Keratinocyte (primary cell): ENCODE results near the gene CWF19L1. TPM values are rescaled to one million over a fixed set of nuclear protein-coding genes. Genes with fewer than 3 reads are reported as not detected.

Experiments
- DNase-seq: peaks from one replicate; pipeline ENCODE4 v3.0.0-alpha.2; 2011; ENCODE audit warnings: low read depth, missing footprints, low spot score
- FAIRE-seq: peaks from 2 replicates; lab custom pipeline; 2011; peaks lifted over from hg19 to GRCh38; lab: Jason Lieb, UNC
- H2AFZ ChIP-seq: 2 replicates; pipeline ENCODE4 v1.6.0; 2012; ENCODE audit warnings: low read length, control low read depth, inconsistent platforms; ENCODE audit not compliant: control insufficient read depth
- H3K27ac ChIP-seq: 2 replicates; pipeline ENCODE4 v1.5.1; 2011; ENCODE audit warnings: low read length; ENCODE audit not compliant: control insufficient read depth, insufficient read depth
- H3K27me3 ChIP-seq: 3 replicates; pipeline ENCODE4 v1.6.0; 2011; ENCODE audit warnings: low read length; ENCODE audit not compliant: control insufficient read depth, insufficient read depth; ENCODE audit errors: extremely low read depth
- H3K36me3 ChIP-seq, 2 experiments: 2 replicates in 1 of 2; 3 replicates in 1 of 2; pipeline ENCODE4 v1.5.1; 2011; ENCODE audit warnings: low read length in 2 of 2, mild to moderate bottlenecking in 1 of 2; ENCODE audit not compliant: control insufficient read depth in 2 of 2, insufficient read depth in 2 of 2; ENCODE audit errors: extremely low read depth in 1 of 2
- H3K4me1 ChIP-seq: 3 replicates; pipeline ENCODE4 v1.5.1; 2011; ENCODE audit warnings: low read length; ENCODE audit not compliant: control insufficient read depth, insufficient read depth; ENCODE audit errors: extremely low read depth
- H3K4me2 ChIP-seq: 3 replicates; pipeline ENCODE4 v1.6.0; 2011; ENCODE audit warnings: low read depth, low read length; ENCODE audit not compliant: control insufficient read depth, insufficient read depth; ENCODE audit errors: extremely low read depth
- H3K4me3 ChIP-seq, 3 experiments: fragments of 200-600 bp in 1 of 3; sonication (generic) in 1 of 3; 2 replicates in 2 of 3; 3 replicates in 1 of 3; pipeline ENCODE4 v1.5.1; 2011 to 2016; ENCODE audit warnings: low read length in 3 of 3, mild to moderate bottlenecking in 3 of 3, control low read depth in 2 of 3, inconsistent platforms in 1 of 3, low read depth in 1 of 3, mixed read lengths in 1 of 3, mixed run types in 1 of 3, moderate library complexity in 1 of 3; ENCODE audit not compliant: control insufficient read depth in 2 of 3, insufficient read depth in 2 of 3; ENCODE audit errors: extremely low read depth in 1 of 3
- H3K79me2 ChIP-seq: 2 replicates; pipeline ENCODE4 v1.6.0; 2012; ENCODE audit warnings: low read length; ENCODE audit not compliant: control insufficient read depth, insufficient read depth
- H3K9ac ChIP-seq: 3 replicates; pipeline ENCODE4 v1.6.0; 2011; ENCODE audit warnings: low read length; ENCODE audit not compliant: control insufficient read depth, insufficient read depth; ENCODE audit errors: extremely low read depth
- H3K9me1 ChIP-seq: 3 replicates; pipeline ENCODE4 v1.6.0; 2011; ENCODE audit warnings: low read length; ENCODE audit not compliant: control insufficient read depth, insufficient read depth; ENCODE audit errors: extremely low read depth
- H3K9me3 ChIP-seq: 2 replicates; pipeline ENCODE4 v1.5.1; 2012; ENCODE audit warnings: low read depth, low read length; ENCODE audit not compliant: control insufficient read depth
- H4K20me1 ChIP-seq: 3 replicates; pipeline ENCODE4 v1.6.0; 2011; ENCODE audit warnings: low read length; ENCODE audit not compliant: control insufficient read depth, insufficient read depth; ENCODE audit errors: extremely low read depth
- EZH2 ChIP-seq: IDR thresholded peaks from one replicate; pipeline ENCODE4 v1.6.1; 2012; ENCODE audit warnings: inconsistent platforms, mild to moderate bottlenecking, low read length, moderate library complexity
- dilution Hi-C: fragments of 300-500 bp; cut with MboI; formaldehyde crosslinking; loops from one replicate; pipeline ENCODE4 v1.7.0; 2020; ENCODE audit warnings: low sequenced_read_pairs; ENCODE audit not compliant: extremely low pct_ligation_motif_present
- polyA plus RNA-seq, 5 experiments: library from polyadenylated mRNA; depleted of rRNA in 3 of 5; stranded (reverse) in 3 of 5; stranded (forward) in 1 of 5; unstranded in 1 of 5; fragments of >200 nt; gene quantifications; 1 replicate in 1 of 5; 2 replicates in 3 of 5; 3 replicates in 1 of 5; pipeline versions ENCODE4 v1.2.1 to v1.2.3, GENCODE V29; 2011 to 2012; ENCODE audit warnings: missing spikeins in 2 of 5, low read depth in 1 of 5, low replicate concordance in 1 of 5
- TF ChIP-seq, protein P1 (sequence below), 3 experiments: IDR thresholded peaks in 1 of 3; conservative IDR thresholded peaks in 1 of 3; optimal IDR thresholded peaks in 1 of 3; 2 replicates in 2 of 3; 3 replicates in 1 of 3; pipeline versions ENCODE3 to v1.5.1; 2011; ENCODE audit warnings: low read length in 3 of 3, mild to moderate bottlenecking in 3 of 3, moderate library complexity in 2 of 3, control low read depth in 1 of 3, inconsistent platforms in 1 of 3; ENCODE audit not compliant: insufficient read depth in 2 of 3; ENCODE audit errors: extremely low read depth in 1 of 3

Gene CWF19L1
- polyA plus RNA-seq, 1 donor (not counting 4 experiments of a cell fraction or from before 2014, with no cell fraction given) = 20.2 TPM

DNA sequence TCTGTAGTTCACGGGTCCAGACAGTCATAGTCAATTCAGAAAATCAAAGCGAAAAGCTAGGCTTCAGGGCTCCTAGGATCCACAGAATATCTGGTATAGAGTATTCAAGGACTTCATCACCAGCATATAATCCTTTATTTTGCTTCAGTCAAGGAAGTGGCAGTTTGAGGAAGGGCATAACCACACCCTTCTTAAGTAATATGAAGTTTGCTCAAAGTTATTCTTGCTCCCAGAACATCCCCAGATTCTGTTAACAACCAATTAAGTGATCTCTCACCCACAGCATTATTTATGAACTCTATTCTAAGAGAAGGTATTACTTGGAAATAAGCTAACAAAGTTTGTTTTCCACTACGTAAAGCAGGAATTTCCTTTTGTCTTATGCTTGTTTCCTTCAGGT lies 13.2 kb downstream of the CWF19L1 start:
- H3K4me3 ChIP-seq = no peak overlapping the region
- H3K27ac ChIP-seq = no peak overlapping the region
- no peaks in the 10 kb centered on the region for H3K9me3 ChIP-seq
- H4K20me1 ChIP-seq = no peaks in the 10 kb centered on the region
- FAIRE-seq = no peak
- no peak overlapping the region for H2AFZ ChIP-seq
- H3K27me3 ChIP-seq = no peaks in the 10 kb centered on the region
- no peaks in the 10 kb centered on the region for H3K4me1 ChIP-seq
- no peak for DNase-seq
- no peaks in the 10 kb centered on the region for H3K79me2 ChIP-seq
- TF ChIP-seq, protein P1, sequence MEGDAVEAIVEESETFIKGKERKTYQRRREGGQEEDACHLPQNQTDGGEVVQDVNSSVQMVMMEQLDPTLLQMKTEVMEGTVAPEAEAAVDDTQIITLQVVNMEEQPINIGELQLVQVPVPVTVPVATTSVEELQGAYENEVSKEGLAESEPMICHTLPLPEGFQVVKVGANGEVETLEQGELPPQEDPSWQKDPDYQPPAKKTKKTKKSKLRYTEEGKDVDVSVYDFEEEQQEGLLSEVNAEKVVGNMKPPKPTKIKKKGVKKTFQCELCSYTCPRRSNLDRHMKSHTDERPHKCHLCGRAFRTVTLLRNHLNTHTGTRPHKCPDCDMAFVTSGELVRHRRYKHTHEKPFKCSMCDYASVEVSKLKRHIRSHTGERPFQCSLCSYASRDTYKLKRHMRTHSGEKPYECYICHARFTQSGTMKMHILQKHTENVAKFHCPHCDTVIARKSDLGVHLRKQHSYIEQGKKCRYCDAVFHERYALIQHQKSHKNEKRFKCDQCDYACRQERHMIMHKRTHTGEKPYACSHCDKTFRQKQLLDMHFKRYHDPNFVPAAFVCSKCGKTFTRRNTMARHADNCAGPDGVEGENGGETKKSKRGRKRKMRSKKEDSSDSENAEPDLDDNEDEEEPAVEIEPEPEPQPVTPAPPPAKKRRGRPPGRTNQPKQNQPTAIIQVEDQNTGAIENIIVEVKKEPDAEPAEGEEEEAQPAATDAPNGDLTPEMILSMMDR (optimal IDR thresholded peaks at IDR 0.05 in 1 of 3, IDR thresholded peaks at IDR 0.05 in 1 of 3, conservative IDR thresholded peaks at IDR 0.05 in 1 of 3; ENCODE audit: extremely low read depth in 1 of 3, insufficient read depth in 2 of 3, low read length in 3 of 3) = no peak
- no peak for TF ChIP-seq EZH2
- no peaks in the 10 kb centered on the region for H3K9me1 ChIP-seq
- no peak overlapping the region for H3K4me2 ChIP-seq
- dilution Hi-C loops = no loop called here
- no peak overlapping the region for H3K9ac ChIP-seq
- peaks cover 4 to 17% of the 10 kb centered on the region in 2 experiments for H3K36me3 ChIP-seq

DNA sequence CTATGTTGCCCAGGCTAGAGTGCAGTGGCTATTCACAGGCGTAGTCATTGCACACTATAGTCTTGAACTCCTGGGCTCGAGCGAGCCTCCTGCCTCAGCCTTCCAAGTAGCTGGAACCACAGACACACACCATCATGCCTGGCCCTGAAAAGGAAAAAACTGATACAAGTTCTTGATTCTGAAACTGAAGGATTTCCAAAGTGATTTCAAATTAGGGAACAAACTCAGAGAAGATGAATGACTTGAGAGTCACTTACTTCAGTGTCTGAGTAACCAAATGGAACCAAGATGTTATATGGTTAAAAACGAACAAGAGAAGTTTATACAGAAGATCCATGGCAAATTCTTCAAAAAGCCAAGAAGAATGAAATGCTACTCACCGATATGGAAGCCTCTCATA lies 14.4 kb downstream of the CWF19L1 start:
- FAIRE-seq = no peak
- no peaks in the 10 kb centered on the region for H3K27me3 ChIP-seq
- DNase-seq = no peak
- H3K36me3 ChIP-seq = peaks cover 11 to 17% of the 10 kb centered on the region in 2 experiments
- H4K20me1 ChIP-seq = no peaks in the 10 kb centered on the region
- H3K4me3 ChIP-seq = no peak overlapping the region
- no peak overlapping the region for H3K27ac ChIP-seq
- no peaks in the 10 kb centered on the region for H3K9me1 ChIP-seq
- TF ChIP-seq EZH2 = no peak
- TF ChIP-seq, protein P1 (optimal IDR thresholded peaks at IDR 0.05 in 1 of 3, IDR thresholded peaks at IDR 0.05 in 1 of 3, conservative IDR thresholded peaks at IDR 0.05 in 1 of 3; ENCODE audit: extremely low read depth in 1 of 3, insufficient read depth in 2 of 3, low read length in 3 of 3) = no peak
- H3K4me1 ChIP-seq = no peaks in the 10 kb centered on the region
- no peak overlapping the region for H2AFZ ChIP-seq
- H3K79me2 ChIP-seq = no peaks in the 10 kb centered on the region
- no peaks in the 10 kb centered on the region for H3K9me3 ChIP-seq
- dilution Hi-C loops = no loop called here
- H3K9ac ChIP-seq = no peak overlapping the region
- no peak overlapping the region for H3K4me2 ChIP-seq
